ENCODE data around the gene UBTD1.

The UBTD1 gene

DNA sequence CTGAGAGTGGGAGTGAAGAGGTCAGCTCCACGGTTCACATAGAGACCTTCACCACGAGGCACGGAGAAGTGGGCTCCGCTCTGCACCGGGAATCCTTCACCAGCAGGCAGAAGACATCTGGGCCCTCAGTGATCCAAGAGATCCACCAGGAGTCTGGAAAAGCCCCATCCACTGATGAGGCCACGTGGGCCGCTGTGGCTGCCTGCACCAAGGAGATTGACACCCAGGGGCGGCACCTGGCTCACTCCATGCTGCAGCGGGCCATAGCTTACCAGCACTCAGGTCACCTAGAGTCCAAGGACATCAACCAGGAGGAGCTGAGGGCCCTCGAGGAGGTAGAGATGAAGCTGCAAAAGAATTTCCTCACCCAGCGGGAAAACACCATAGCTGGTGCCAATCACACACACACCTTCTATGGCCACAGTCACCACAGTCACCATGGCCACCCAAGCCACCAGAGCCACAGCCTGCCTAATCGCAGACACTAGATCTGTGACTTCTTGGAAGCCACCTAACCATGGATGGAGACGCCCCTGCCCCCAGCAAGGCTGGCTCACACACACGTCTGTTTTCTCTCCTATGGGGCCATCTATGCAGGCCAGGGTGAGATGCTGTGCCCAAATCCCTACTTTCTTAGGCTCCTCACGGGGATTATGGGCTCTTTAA is 91.5 kb downstream of the UBTD1 start:
- no peaks in the 10 kb centered on the region for H3K36me3 ChIP-seq (ENCODE audit: control insufficient read depth, insufficient read depth, low read length)
- no peak overlapping the region for H3K4me3 ChIP-seq (replicated peaks; ENCODE audit: low read depth, low read length)
- TF ChIP-seq, protein P1, sequence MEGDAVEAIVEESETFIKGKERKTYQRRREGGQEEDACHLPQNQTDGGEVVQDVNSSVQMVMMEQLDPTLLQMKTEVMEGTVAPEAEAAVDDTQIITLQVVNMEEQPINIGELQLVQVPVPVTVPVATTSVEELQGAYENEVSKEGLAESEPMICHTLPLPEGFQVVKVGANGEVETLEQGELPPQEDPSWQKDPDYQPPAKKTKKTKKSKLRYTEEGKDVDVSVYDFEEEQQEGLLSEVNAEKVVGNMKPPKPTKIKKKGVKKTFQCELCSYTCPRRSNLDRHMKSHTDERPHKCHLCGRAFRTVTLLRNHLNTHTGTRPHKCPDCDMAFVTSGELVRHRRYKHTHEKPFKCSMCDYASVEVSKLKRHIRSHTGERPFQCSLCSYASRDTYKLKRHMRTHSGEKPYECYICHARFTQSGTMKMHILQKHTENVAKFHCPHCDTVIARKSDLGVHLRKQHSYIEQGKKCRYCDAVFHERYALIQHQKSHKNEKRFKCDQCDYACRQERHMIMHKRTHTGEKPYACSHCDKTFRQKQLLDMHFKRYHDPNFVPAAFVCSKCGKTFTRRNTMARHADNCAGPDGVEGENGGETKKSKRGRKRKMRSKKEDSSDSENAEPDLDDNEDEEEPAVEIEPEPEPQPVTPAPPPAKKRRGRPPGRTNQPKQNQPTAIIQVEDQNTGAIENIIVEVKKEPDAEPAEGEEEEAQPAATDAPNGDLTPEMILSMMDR (IDR thresholded peaks at IDR 0.05; ENCODE audit: insufficient read depth, low read length, poor library complexity, severe bottlenecking): no peak
- no peak for DNase-seq (ENCODE audit: extremely low read depth, insufficient read length)
- H3K27me3 ChIP-seq (replicated peaks; ENCODE audit: control insufficient read depth, insufficient read depth, low read length): no peaks in the 10 kb centered on the region

DNA sequence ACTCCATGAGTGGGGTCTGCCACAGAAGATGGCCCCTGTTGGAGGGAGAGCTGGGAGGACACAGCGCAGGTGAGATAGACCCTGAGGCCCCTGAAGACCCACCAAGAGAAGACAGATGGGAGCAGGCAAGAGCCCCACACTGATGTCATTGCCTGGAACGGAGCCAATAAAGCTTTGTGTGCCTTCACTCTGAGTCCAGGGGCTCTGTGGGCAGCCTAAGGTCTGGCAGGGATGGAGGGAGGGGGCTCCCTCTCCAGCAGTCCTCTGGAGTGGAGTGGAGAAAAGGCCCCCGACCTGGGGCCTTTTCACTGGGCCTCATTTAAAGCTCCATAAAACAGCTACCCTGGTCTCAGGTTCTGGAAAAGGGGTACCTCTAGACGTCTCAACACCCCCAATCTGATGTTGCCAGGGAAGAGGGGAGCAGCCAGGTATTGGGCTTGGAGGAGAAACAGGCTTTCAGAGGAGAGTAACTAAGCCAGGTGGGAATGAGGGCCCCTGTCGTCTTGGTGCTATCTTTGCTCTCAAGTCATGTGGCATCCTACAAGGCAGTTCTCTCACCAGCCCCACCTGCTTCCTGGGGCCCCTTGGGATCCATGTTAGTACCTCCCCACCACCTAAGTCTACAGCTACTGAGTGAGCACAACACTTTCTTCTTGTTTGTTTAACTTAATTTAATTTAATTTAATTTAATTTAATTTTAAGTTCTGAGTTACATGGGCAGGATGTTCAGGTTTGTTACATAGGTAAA is 92.2 kb downstream of the UBTD1 start:
- TF ChIP-seq, protein P1 (IDR thresholded peaks at IDR 0.05; ENCODE audit: insufficient read depth, low read length, poor library complexity, severe bottlenecking): no peak
- Histone ChIP-seq H3K36me3 (ENCODE audit: control insufficient read depth, insufficient read depth, low read length) (no peaks in the 10 kb centered on the region), H3K27me3 (replicated peaks; ENCODE audit: control insufficient read depth, insufficient read depth, low read length) (no peaks in the 10 kb centered on the region), H3K4me3 (replicated peaks; ENCODE audit: low read depth, low read length) (no peak overlapping the region)
- no peak for DNase-seq (ENCODE audit: extremely low read depth, insufficient read length)

DNA sequence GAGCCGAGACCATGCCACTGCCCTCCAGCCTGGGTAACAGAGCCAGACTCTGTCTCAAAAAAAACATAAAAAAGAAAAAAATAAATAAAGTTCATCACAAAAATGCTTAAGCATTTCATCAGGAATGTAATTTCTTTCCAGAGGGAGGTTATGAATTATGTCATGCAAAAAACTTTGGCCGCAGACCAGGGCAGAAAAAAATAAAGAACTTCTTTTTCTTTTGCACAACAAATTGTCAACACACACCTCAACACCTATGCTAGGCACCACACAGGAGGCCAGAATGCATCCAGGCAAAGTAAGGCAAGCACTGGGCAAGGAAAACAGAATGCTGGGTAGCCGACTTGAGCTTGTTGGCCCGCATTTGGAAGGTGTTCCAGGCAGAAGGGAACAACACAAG is 94.7 kb downstream of the UBTD1 start:
- DNase-seq (ENCODE audit: extremely low read depth, insufficient read length): no peak
- TF ChIP-seq, protein P1 (IDR thresholded peaks at IDR 0.05; ENCODE audit: insufficient read depth, low read length, poor library complexity, severe bottlenecking): no peak
- no peaks in the 10 kb centered on the region; the same call in 1 of the 2 replicates for H3K27me3 ChIP-seq (replicated peaks; ENCODE audit: control insufficient read depth, insufficient read depth, low read length)
- H3K4me3 ChIP-seq (replicated peaks; ENCODE audit: low read depth, low read length): no peak overlapping the region
- H3K36me3 ChIP-seq (ENCODE audit: control insufficient read depth, insufficient read depth, low read length): no peaks in the 10 kb centered on the region

DNA sequence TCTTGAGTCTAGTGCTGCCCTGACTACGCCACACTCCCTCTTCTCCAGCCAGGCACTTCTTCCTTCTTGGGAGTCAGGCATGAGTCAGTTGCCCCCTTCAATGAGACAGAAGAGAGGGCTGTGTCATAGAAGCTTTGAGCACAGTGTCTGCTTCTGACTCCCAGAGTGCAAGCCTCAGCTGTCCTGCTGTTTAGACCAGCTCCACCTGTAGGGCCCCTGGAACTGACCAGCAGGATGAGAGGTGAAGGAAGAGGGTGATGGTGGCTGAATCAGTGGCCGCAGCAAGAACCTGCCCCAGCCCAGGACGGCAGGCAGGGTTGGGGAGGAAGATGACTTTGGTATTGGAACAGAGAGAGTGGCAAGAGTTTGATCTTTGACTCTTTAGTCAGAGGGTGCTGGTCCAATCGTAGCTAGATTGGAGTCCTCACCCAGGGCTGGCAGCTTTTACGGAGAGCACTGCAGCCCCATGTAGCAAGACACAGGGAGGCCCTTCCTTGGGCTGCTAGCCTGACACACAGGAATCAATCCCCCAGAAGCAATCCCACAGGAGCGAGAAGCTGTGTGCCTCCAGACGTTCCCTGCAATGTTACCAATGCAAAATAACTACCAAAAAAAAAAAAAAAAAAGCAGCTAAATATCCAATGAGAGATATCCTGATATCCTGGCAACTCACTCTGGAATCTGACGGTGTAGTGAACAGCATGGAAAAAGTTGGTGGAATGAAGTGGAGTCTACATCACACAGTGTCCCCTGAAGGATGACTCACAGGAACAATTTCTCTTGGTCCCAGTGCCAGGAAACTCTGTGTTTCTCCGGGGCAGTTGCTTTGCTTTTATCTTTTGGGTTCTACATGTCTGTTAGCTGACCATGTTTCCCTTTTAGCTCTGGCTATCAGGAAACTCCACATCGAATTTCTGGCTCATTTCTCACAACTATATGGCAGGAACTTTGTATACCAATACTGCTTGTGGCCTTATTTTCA is 97.7 kb downstream of the UBTD1 start:
- Histone ChIP-seq H3K27me3 (replicated peaks; ENCODE audit: control insufficient read depth, insufficient read depth, low read length) (no peaks in the 10 kb centered on the region; the same call in 1 of the 2 replicates), H3K36me3 (ENCODE audit: control insufficient read depth, insufficient read depth, low read length) (no peaks in the 10 kb centered on the region), H3K4me3 (replicated peaks; ENCODE audit: low read depth, low read length) (no peak overlapping the region)
- TF ChIP-seq, protein P1 (IDR thresholded peaks at IDR 0.05; ENCODE audit: insufficient read depth, low read length, poor library complexity, severe bottlenecking): no peak
- no peak for DNase-seq (ENCODE audit: extremely low read depth, insufficient read length)

DNA sequence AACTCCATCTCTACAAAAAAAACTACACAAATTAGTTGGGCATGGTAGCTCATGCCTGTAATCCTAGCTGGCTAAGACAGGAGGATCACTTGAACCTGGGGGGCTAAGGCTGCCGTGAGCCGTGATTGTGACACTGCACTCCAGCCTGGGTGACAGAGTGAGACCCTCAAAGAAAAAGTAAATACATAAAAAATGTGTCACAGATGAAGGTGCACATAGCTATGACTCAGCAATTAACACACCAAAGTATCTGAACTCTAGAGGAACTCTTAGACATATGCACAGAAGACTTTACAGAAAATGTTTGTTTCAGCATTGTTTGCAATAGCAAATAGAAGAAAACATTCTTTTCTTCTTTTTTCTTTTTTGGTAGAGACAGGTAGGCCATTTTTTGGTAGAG is 99.1 kb downstream of the UBTD1 start:
- Histone ChIP-seq H3K4me3 (replicated peaks; ENCODE audit: low read depth, low read length) (no peak overlapping the region), H3K36me3 (ENCODE audit: control insufficient read depth, insufficient read depth, low read length) (no peaks in the 10 kb centered on the region), H3K27me3 (replicated peaks; ENCODE audit: control insufficient read depth, insufficient read depth, low read length) (no peaks in the 10 kb centered on the region; the same call in 1 of the 2 replicates)
- TF ChIP-seq, protein P1 (IDR thresholded peaks at IDR 0.05; ENCODE audit: insufficient read depth, low read length, poor library complexity, severe bottlenecking): no peak
- DNase-seq (ENCODE audit: extremely low read depth, insufficient read length): no peak
